Measurements from ENCODE around the gene HECW1. TPM values are rescaled to one million over a fixed set of nuclear protein-coding genes. Genes with fewer than 3 reads are reported as not detected.

The HECW1 gene
- total and polyA plus RNA-seq, 10 of the 15 experiments (the other 5 are each of a cell fraction or from before 2014, with no cell fraction given): under 0.01 to 0.31 (median 0.04) TPM; not detected in 3

DNA sequence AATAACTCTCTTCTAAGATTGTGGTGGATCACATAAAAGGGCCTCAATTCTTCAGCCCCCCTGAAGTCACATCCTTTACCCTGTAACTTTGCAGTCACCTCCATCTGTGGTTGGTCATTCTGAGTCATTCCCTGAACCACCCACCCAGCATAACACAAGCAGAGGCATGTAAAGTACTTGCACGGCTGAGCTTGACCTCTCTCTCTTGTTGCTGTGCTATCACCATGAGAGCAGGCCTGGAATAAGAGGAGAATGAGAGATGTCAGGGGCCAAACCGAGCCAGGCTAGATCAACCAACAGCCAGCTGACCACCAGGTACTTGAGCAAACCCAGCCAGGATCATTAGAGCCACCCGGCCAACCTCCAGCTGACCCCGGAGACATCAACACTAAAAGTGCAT is 457.0 kb downstream of the HECW1 start (continued):
- TF ChIP-seq, protein P1, sequence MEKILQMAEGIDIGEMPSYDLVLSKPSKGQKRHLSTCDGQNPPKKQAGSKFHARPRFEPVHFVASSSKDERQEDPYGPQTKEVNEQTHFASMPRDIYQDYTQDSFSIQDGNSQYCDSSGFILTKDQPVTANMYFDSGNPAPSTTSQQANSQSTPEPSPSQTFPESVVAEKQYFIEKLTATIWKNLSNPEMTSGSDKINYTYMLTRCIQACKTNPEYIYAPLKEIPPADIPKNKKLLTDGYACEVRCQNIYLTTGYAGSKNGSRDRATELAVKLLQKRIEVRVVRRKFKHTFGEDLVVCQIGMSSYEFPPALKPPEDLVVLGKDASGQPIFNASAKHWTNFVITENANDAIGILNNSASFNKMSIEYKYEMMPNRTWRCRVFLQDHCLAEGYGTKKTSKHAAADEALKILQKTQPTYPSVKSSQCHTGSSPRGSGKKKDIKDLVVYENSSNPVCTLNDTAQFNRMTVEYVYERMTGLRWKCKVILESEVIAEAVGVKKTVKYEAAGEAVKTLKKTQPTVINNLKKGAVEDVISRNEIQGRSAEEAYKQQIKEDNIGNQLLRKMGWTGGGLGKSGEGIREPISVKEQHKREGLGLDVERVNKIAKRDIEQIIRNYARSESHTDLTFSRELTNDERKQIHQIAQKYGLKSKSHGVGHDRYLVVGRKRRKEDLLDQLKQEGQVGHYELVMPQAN (conservative IDR thresholded peaks at IDR 0.05): no peak
- TF ChIP-seq BCL11A (IDR thresholded peaks at IDR 0.05; ENCODE audit: low read depth, low read length) (peak; percentile 97), CBFB (IDR thresholded peaks at IDR 0.05; ENCODE audit: low read depth) (peak; percentile 75; the same call in 1 of the 2 replicates), RELA (IDR thresholded peaks at IDR 0.05; ENCODE audit: borderline replicate concordance, partially characterized antibody) (no peak), ZBTB11 (CRISPR knock-in tag; IDR thresholded peaks at IDR 0.05) (no peak), BRCA1 (IDR thresholded peaks at IDR 0.05; ENCODE audit: low read depth, low read length) (no peak), MEF2B (IDR thresholded peaks at IDR 0.05; ENCODE audit: partially characterized antibody, poor library complexity, severe bottlenecking) (no peak), HSF1 (IDR thresholded peaks at IDR 0.05; ENCODE audit: low read depth, low read length) (no peak), ZZZ3 (IDR thresholded peaks at IDR 0.05; ENCODE audit: control insufficient read depth, insufficient read length, low read depth) (no peak), ASH2L (IDR thresholded peaks at IDR 0.05; ENCODE audit: borderline replicate concordance, low read depth) (no peak), SREBF1 (IDR thresholded peaks at IDR 0.05; ENCODE audit: low read length) (no peak), FOXM1 (IDR thresholded peaks at IDR 0.05; ENCODE audit: low read depth, low read length) (peak; percentile 88; the same call in 1 of the 2 replicates), PAX8 (IDR thresholded peaks at IDR 0.05) (no peak), SUZ12 (IDR thresholded peaks at IDR 0.05; ENCODE audit: unreplicated experiment) (no peak), PBX3 (IDR thresholded peaks at IDR 0.05; ENCODE audit: insufficient replicate concordance, low read depth, low read length) (no peak), POU2F2 (IDR thresholded peaks at IDR 0.05; ENCODE audit: borderline replicate concordance, low read depth, low read length) (peak; percentile 75; the same call in 1 of the 3 replicates), IRF5 (IDR thresholded peaks at IDR 0.05; ENCODE audit: borderline replicate concordance) (no peak), WRNIP1 (IDR thresholded peaks at IDR 0.05; ENCODE audit: borderline replicate concordance, low read depth, low read length) (no peak)
- TF ChIP-seq, protein P2, sequence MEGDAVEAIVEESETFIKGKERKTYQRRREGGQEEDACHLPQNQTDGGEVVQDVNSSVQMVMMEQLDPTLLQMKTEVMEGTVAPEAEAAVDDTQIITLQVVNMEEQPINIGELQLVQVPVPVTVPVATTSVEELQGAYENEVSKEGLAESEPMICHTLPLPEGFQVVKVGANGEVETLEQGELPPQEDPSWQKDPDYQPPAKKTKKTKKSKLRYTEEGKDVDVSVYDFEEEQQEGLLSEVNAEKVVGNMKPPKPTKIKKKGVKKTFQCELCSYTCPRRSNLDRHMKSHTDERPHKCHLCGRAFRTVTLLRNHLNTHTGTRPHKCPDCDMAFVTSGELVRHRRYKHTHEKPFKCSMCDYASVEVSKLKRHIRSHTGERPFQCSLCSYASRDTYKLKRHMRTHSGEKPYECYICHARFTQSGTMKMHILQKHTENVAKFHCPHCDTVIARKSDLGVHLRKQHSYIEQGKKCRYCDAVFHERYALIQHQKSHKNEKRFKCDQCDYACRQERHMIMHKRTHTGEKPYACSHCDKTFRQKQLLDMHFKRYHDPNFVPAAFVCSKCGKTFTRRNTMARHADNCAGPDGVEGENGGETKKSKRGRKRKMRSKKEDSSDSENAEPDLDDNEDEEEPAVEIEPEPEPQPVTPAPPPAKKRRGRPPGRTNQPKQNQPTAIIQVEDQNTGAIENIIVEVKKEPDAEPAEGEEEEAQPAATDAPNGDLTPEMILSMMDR (IDR thresholded peaks at IDR 0.05 in 2 of 3, conservative IDR thresholded peaks at IDR 0.05 in 1 of 3; ENCODE audit: control insufficient read depth in 2 of 3, extremely low read depth in 1 of 3, insufficient read depth in 1 of 3, low read depth in 3 of 3, low read length in 3 of 3): no peak

All from GM12878 (cell line).